Neutrophil (primary cell): Measurements from ENCODE around the gene ATG7.
"Not testable (repeated sequence)": the region's sequence is repeated elsewhere in the genome, so short reads cannot be mapped to it uniquely, and the experiment has no call there.

Source experiments
- H3K27ac ChIP-seq: fragments of 200-600 bp; sonication (generic); 2 replicates; pipeline ENCODE4 v1.5.1; 2016; ENCODE audit warnings: mild to moderate bottlenecking, moderate library complexity
- H3K27me3 ChIP-seq: fragments of 200-600 bp; sonication (generic); 2 replicates; pipeline ENCODE4 v1.6.0; 2016; ENCODE audit warnings: mild to moderate bottlenecking
- H3K36me3 ChIP-seq: fragments of 200-600 bp; sonication (generic); 2 replicates; pipeline ENCODE4 v1.5.1; 2017
- H3K4me1 ChIP-seq, 2 experiments: fragments of 200-600 bp in 1 of 2; sonication (generic) in 1 of 2; 1 replicate in 1 of 2; 2 replicates in 1 of 2; pipeline versions ENCODE4 v1.5.1 to v1.6.1; 2013 to 2016; ENCODE audit warnings: low read depth in 1 of 2, low read length in 1 of 2, mild to moderate bottlenecking in 1 of 2, moderate library complexity in 1 of 2; ENCODE audit not compliant: control insufficient read depth in 1 of 2, insufficient read depth in 1 of 2
- H3K4me3 ChIP-seq, 2 experiments: fragments of 200-600 bp in 1 of 2; sonication (generic) in 1 of 2; 1 replicate in 1 of 2; 2 replicates in 1 of 2; pipeline ENCODE4 v1.5.1; 2013 to 2016; ENCODE audit warnings: low read depth in 1 of 2, low read length in 1 of 2, mild to moderate bottlenecking in 1 of 2, moderate library complexity in 1 of 2
- H3K9me3 ChIP-seq: fragments of 200-600 bp; sonication (generic); 2 replicates; pipeline ENCODE4 v1.5.1; 2016
- CTCF ChIP-seq: fragments of 200-600 bp; sonication (generic); IDR thresholded peaks from 2 replicates; pipeline ENCODE4 v1.5.1; 2016; ENCODE audit warnings: antibody characterized with exemption

Gene ATG7

GRCh38 chr3:11401434-11401833, 129.2 kb downstream of the ATG7 start:
- Histone ChIP-seq H3K27me3 (no peaks in the 10 kb centered on the region), H3K4me1 (peaks cover 0 to 3% of the 10 kb centered on the region in 2 experiments), H3K9me3 (no peaks in the 10 kb centered on the region), H3K36me3 (peaks cover 16% of the 10 kb centered on the region), H3K27ac (no peak overlapping the region), H3K4me3 (no peak overlapping the region)
- no peak for TF ChIP-seq CTCF

- H3K27me3 ChIP-seq, result no peaks in the 10 kb centered on the region
- H3K36me3 ChIP-seq, result peaks cover 17% of the 10 kb centered on the region
- H3K9me3 ChIP-seq, result no peaks in the 10 kb centered on the region
- no peak overlapping the region for H3K27ac ChIP-seq
- no peak overlapping the region for H3K4me3 ChIP-seq
- TF ChIP-seq CTCF, result no peak
- peaks cover 0 to 10% of the 10 kb centered on the region in 2 experiments for H3K4me1 ChIP-seq
These were observed 133.1 kb downstream of the ATG7 start for GRCh38 chr3:11405323-11405722.

GRCh38 chr3:11407644-11408043, 135.4 kb downstream of the ATG7 start:
- H3K27me3 ChIP-seq, result no peaks in the 10 kb centered on the region
- H3K36me3 ChIP-seq, result peaks cover 16% of the 10 kb centered on the region
- no peak for TF ChIP-seq CTCF
- no peaks in the 10 kb centered on the region for H3K9me3 ChIP-seq
- H3K27ac ChIP-seq, result no peak overlapping the region
- H3K4me1 ChIP-seq, result peaks cover 6 to 13% of the 10 kb centered on the region in 2 experiments
- no peak overlapping the region for H3K4me3 ChIP-seq

- Histone ChIP-seq H3K4me1 (peaks cover 6 to 13% of the 10 kb centered on the region in 2 experiments), H3K36me3 (peaks cover 16% of the 10 kb centered on the region)
- not testable (repeated sequence) for H3K27me3 ChIP-seq, H3K27ac ChIP-seq, H3K4me3 ChIP-seq, H3K9me3 ChIP-seq
These were observed 136.2 kb downstream of the ATG7 start for GRCh38 chr3:11408324-11408859.

GRCh38 chr3:11410564-11410963, 138.4 kb downstream of the ATG7 start:
- Histone ChIP-seq H3K4me1 (peaks cover 6 to 13% of the 10 kb centered on the region in 2 experiments), H3K4me3 (no peak overlapping the region), H3K9me3 (no peaks in the 10 kb centered on the region), H3K27me3 (no peaks in the 10 kb centered on the region), H3K27ac (no peak overlapping the region), H3K36me3 (peaks cover 16% of the 10 kb centered on the region)
- TF ChIP-seq CTCF, result no peak

- no peaks in the 10 kb centered on the region for H3K27me3 ChIP-seq
- peaks cover 6 to 13% of the 10 kb centered on the region in 2 experiments for H3K4me1 ChIP-seq
- H3K27ac ChIP-seq, result peak overlapping the region; percentile 36
- peaks cover 5% of the 10 kb centered on the region for H3K36me3 ChIP-seq
- no peak for TF ChIP-seq CTCF
- no peak overlapping the region for H3K4me3 ChIP-seq
- H3K9me3 ChIP-seq, result no peaks in the 10 kb centered on the region
These were observed 139.8 kb downstream of the ATG7 start for GRCh38 chr3:11411956-11412355.
